ENCODE data around the gene DNMT3B. TPM values are rescaled to one million over a fixed set of nuclear protein-coding genes. Genes with fewer than 3 reads are reported as not detected.
"Not testable (repeated sequence)": the region's sequence is repeated elsewhere in the genome, so short reads cannot be mapped to it uniquely, and the experiment has no call there.

The DNMT3B gene
- 24.8 TPM for total RNA-seq

DNA sequence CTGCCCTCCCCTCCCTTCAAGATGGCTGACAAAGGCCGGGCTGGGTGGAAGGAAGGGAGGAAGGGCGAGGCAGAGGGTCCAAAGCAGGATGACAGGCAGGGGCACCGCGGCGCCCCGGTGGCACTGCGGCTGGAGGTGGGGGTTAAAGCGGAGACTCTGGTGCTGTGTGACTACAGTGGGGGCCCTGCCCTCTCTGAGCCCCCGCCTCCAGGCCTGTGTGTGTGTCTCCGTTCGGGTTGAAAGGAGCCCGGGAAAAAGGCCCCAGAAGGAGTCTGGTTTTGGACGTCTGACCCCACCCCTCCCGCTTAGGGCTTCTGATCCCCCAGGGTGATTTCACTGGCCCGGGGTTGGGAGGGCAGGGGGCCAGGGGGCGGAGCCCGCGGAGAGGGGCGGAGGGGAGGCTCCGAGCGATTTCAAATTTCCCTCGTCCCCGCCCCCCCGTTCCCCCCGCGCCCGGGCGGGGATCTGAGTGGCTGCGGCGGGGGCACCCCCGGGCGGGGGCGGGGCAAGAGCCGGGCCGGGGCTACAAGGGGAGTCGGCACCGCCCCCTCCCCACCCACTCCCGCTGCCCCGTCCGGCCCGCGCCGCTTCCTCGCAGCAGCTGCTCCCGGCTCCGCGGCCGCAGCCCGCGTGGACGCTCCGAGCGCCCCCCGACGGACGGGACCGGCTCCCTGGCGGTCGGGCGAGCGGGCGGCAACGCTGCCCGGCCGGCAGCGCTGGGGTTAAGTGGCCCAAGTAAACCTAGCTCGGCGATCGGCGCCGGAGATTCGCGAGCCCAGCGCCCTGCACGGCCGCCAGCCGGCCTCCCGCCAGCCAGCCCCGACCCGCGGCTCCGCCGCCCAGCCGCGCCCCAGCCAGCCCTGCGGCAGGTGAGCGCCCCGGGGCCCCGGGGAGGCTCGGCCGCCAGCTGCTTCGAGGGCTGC lies at the start of gene DNMT3B:
TSS of gene DNMT3B (plus strand) at position 555 of the 923 bp plus-strand sequence. CDS start 17,939 bp downstream, outside the sequence.
- peak; percentile 30 to 82 (median 76) for DNase-seq (ENCODE audit: low read depth in 2 of 3, low spot score in 2 of 3)

GRCh38 chr20:32718749-32719348 lies 43.3 kb upstream of the DNMT3B start:
- DNase-seq (ENCODE audit: low read depth in 2 of 3, low spot score in 2 of 3), result no peak

DNA sequence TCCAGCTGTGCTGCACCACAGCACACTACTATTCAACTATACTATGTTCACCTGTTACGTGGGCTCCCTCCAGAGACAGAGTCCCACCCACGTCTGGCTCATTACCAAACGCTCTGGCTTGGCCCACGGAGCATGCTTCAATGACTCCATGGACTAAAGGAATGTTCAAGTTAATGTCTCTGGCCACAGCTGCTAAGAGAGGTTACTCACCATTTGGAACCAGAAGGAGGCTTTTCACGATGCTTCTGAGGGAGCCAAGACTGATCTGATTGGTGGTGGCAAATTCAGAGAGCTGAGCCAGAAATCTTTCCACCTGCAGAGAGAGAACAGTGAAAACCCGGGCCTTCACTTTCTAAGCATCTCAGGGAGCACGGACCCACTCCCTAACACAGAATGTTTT lies 34.5 kb upstream of the DNMT3B start:
- DNase-seq (ENCODE audit: low read depth in 2 of 3, low spot score in 2 of 3), result no peak

DNA sequence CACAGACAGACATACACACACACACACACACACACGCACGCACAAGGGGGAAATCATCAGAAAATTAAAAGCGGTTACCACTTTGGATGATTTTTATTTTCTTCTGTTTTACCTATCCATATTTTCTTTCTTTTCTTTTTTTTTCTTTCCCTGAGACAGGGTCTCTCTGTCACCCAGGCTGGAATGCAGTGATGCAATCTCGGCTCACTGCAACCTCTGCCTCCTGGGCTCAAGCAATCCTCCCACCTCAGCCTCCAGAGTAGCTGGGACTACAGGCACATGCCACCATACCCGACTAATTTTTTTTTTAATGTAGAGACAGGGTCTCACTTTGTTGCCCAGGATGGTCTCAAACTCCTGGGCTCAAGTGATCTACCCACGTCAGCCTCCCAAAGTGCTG lies 33.8 kb upstream of the DNMT3B start:
- not testable (repeated sequence) for DNase-seq (ENCODE audit: low read depth in 2 of 3, low spot score in 2 of 3)

DNA sequence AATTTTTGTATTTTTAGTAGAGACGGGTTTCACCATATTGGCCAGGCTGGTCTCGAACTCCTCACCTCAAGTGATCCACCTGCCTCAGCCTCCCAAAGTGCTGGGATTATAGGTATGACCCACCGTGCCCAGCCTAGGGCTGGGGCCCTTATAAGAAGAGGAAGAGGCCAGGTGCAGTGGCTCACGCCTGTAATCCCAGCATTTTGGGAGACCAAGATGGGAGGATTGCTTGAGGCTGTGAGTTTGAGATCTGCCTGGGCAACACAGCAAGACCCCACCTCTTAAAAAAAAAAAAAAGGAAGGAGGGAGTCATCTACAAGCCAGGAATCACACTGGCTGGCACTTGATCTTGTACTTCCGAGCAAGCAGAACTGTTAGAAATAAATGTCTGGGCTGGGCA lies 32.9 kb upstream of the DNMT3B start:
- DNase-seq (ENCODE audit: low read depth in 2 of 3, low spot score in 2 of 3), result not testable (repeated sequence)

- DNase-seq (ENCODE audit: low read depth in 2 of 3, low spot score in 2 of 3), result no peak
Measured at GRCh38 chr20:32731882-32732266, 30.3 kb upstream of the DNMT3B start.

GRCh38 chr20:32737371-32738223 lies 24.6 kb upstream of the DNMT3B start:
- peak in 2 of 3 donors; percentile 45 to 67 for DNase-seq (ENCODE audit: low read depth in 2 of 3, low spot score in 2 of 3)

DNA sequence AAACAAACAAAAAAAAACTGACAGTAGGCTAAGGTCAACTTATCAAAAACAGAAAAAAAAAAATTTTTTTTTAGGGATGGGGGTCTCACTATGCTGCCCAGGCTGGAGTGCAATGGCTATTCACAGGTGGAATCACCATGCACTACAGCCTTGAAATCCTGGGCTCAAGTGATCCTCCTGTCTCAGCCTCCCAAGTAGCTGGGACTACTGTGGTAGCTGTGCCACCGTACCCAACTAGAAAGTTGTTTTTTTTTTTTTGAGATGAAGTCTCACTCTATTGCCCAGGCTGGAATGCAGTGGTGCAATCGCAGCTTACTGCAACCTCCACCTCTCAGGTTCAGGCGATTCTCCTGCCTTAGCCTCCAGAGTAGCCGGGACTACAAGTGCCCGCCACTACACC lies 21.0 kb upstream of the DNMT3B start:
- no peak for DNase-seq (ENCODE audit: low read depth in 2 of 3, low spot score in 2 of 3)

- no peak for DNase-seq (ENCODE audit: low read depth in 2 of 3, low spot score in 2 of 3)
Measured at GRCh38 chr20:32742322-32743236, 19.6 kb upstream of the DNMT3B start.

GRCh38 chr20:32743237-32744112 lies 18.7 kb upstream of the DNMT3B start, which contains the start of gene COMMD7:
TSS of gene COMMD7 (minus strand) at chr20:32743467. CDS start at chr20:32743391, 76 bp downstream.
- peak; percentile 30 to 75 (median 70) for DNase-seq (ENCODE audit: low read depth in 2 of 3, low spot score in 2 of 3)

- DNase-seq (ENCODE audit: low read depth in 2 of 3, low spot score in 2 of 3), result no peak
Measured at GRCh38 chr20:32749914-32750637, 12.1 kb upstream of the DNMT3B start.

DNA sequence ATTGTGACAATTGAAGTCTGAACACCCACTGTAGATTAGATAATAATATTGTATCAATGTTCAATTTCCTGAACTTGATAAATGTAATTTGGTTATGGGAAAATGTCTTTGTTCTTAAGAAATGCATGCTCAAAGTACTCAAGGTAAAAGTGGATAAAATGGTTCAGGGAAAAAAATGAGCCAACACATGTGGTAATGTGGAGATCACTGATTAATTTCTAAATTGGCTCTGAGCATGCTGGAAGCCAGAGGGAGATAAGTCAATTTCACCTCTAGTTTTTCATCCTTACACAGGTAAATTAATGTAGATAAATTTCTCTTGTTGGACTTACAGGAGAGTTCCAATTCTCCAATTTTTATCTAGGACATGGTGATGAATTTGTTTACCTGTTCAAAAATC lies 10.9 kb upstream of the DNMT3B start:
- DNase-seq (ENCODE audit: low read depth in 2 of 3, low spot score in 2 of 3), result no peak

- DNase-seq (ENCODE audit: low read depth in 2 of 3, low spot score in 2 of 3), result no peak
Measured at GRCh38 chr20:32751702-32752457, 10.3 kb upstream of the DNMT3B start.

- DNase-seq (ENCODE audit: low read depth in 2 of 3, low spot score in 2 of 3), result no peak
Measured at GRCh38 chr20:32752458-32753250, 9.5 kb upstream of the DNMT3B start.

GRCh38 chr20:32753731-32754130 lies 8.5 kb upstream of the DNMT3B start:
- DNase-seq (ENCODE audit: low read depth in 2 of 3, low spot score in 2 of 3), result no peak

- DNase-seq (ENCODE audit: low read depth in 2 of 3, low spot score in 2 of 3), result no peak
Measured at GRCh38 chr20:32756156-32756555, 6.0 kb upstream of the DNMT3B start.

DNA sequence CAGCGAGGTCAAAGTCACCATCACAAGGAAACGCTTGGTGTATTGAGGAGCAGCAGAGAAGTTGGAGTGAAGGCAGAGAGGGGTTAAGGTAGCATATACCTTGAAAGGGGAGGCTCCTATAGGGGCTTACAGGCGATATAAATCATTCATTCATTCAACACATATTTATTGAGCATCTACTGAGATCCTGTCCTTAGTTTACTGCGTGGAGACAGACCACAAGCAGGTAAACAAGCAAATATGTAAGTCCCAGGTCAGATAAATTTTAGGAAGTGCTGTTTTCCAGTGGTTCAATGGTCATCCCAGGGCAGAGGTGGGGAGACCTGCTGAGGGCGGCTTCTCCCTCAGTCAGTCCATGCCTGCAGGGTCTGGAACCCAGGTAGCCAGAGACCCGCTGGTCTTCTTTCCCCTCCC lies 761 bp upstream of the DNMT3B start:
- no peak for DNase-seq (ENCODE audit: low read depth in 2 of 3, low spot score in 2 of 3)

Data from hematopoietic multipotent progenitor cell (in vitro differentiated cells).